K562 (cell line): ENCODE results near the gene SNX14. TPM values are rescaled to one million over a fixed set of nuclear protein-coding genes. Genes with fewer than 3 reads are reported as not detected.

Experiments
- ATF7 ChIP-seq: fragments of 450-650 bp; IDR thresholded peaks from 2 replicates; pipeline ENCODE4 v1.7.1; 2014; ENCODE audit warnings: mild to moderate bottlenecking, moderate library complexity
- FOXJ3 ChIP-seq: sonication (generic); formaldehyde crosslinking; IDR thresholded peaks from 2 replicates; pipeline ENCODE4 v1.4.0; 2020; ENCODE audit warnings: mild to moderate bottlenecking, missing genetic modification reagents
- GABPB2 ChIP-seq: fragments of 250-450 bp; sonication (Bioruptor Pico); conservative IDR thresholded peaks from 2 replicates; pipeline ENCODE4 v1.5.1; 2021; ENCODE audit warnings: mild to moderate bottlenecking
- GTF2F1 ChIP-seq: IDR thresholded peaks from 2 replicates; pipeline ENCODE4 v1.6.1; 2011; ENCODE audit warnings: low read depth, low read length, improper control_type of control experiment
- HDAC6 ChIP-seq: IDR thresholded peaks from 2 replicates; pipeline ENCODE4 v1.6.1; 2012; ENCODE audit warnings: low read depth, mild to moderate bottlenecking, control low read depth, inconsistent platforms, low read length, moderate library complexity
- KDM2B ChIP-seq: fragments of 250-450 bp; sonication (Bioruptor Pico); IDR thresholded peaks from 2 replicates; pipeline ENCODE4 v1.8.0; 2021; ENCODE audit warnings: mild to moderate bottlenecking, moderate library complexity
- KHSRP ChIP-seq: fragments of 450-650 bp; IDR thresholded peaks from 2 replicates; pipeline ENCODE4 v1.6.1; 2017
- MED1 ChIP-seq: sonication (generic); formaldehyde crosslinking; IDR thresholded peaks from 2 replicates; pipeline ENCODE4 v1.8.1; 2023; ENCODE audit warnings: missing genetic modification reagents, borderline replicate concordance
- POLR2H ChIP-seq: IDR thresholded peaks from 2 replicates; pipeline ENCODE4 v1.6.1; 2016; ENCODE audit warnings: missing genetic modification characterization, low read depth, mild to moderate bottlenecking, control low read depth, missing compliant biosample characterization, moderate library complexity
- POLR3A ChIP-seq: IDR thresholded peaks from 2 replicates; pipeline ENCODE4 v1.6.1; 2011; ENCODE audit warnings: borderline replicate concordance, mild to moderate bottlenecking, moderate library complexity; ENCODE audit not compliant: insufficient read length, insufficient read depth; ENCODE audit errors: extremely low read depth
- PREB ChIP-seq: sonication (generic); formaldehyde crosslinking; IDR thresholded peaks from 2 replicates; pipeline ENCODE4 v1.8.1; 2023; ENCODE audit warnings: mild to moderate bottlenecking, missing genetic modification reagents
- RAD21 ChIP-seq, 2 experiments: fragments of 250-450 bp in 1 of 2; fragments of 450-650 bp in 1 of 2; sonication (Bioruptor Pico) in 1 of 2; formaldehyde crosslinking in 1 of 2; IDR thresholded peaks in 1 of 2; conservative IDR thresholded peaks in 1 of 2; 2 replicates each; pipeline versions ENCODE4 v1.4.0 to v1.8.0; 2020 to 2022; ENCODE audit warnings: mild to moderate bottlenecking in 2 of 2, moderate library complexity in 1 of 2
- RB1 ChIP-seq: fragments of 450-650 bp; IDR thresholded peaks from 2 replicates; pipeline ENCODE4 v1.6.1; 2017; ENCODE audit warnings: low read depth, mild to moderate bottlenecking
- SAP30 ChIP-seq: fragments of 200-600 bp; sonication (generic); IDR thresholded peaks from 2 replicates; pipeline ENCODE4 v1.6.1; 2012; ENCODE audit warnings: borderline replicate concordance, low read depth, mild to moderate bottlenecking, moderate library complexity, low read length, control low read depth, inconsistent platforms; ENCODE audit not compliant: insufficient read depth, poor library complexity, severe bottlenecking
- SMAD1 ChIP-seq: fragments of 150-350 bp; IDR thresholded peaks from 2 replicates; pipeline ENCODE4 v1.6.1; 2014; ENCODE audit warnings: low read length, low read depth; ENCODE audit not compliant: partially characterized antibody
- TCF3 ChIP-seq: sonication (generic); formaldehyde crosslinking; IDR thresholded peaks from 2 replicates; pipeline ENCODE4 v1.4.0; 2020; ENCODE audit warnings: mild to moderate bottlenecking, missing genetic modification reagents
- TCFL5 ChIP-seq: fragments of 250-450 bp; sonication (Bioruptor Pico); conservative IDR thresholded peaks from 2 replicates; pipeline ENCODE4 v1.6.1; 2021; ENCODE audit warnings: mild to moderate bottlenecking, moderate library complexity, matching md5 sums
- ZKSCAN1 ChIP-seq: fragments of 150-350 bp; IDR thresholded peaks from 2 replicates; pipeline ENCODE4 v1.6.1; 2016; ENCODE audit warnings: low read depth, low read length
- ZNF124 ChIP-seq: sonication (generic); formaldehyde crosslinking; IDR thresholded peaks from 2 replicates; pipeline ENCODE4 v1.8.1; 2022; ENCODE audit warnings: missing genetic modification reagents
- ZNF696 ChIP-seq: fragments of 250-450 bp; sonication (Bioruptor Pico); conservative IDR thresholded peaks from 2 replicates; pipeline ENCODE4 v1.4.0; 2020; ENCODE audit warnings: mild to moderate bottlenecking, moderate library complexity
- polyA plus RNA-seq, 8 experiments: library from polyadenylated mRNA; depleted of rRNA in 4 of 8; stranded (reverse) in 5 of 8; unstranded in 3 of 8; fragments of >200 nt; fragmentation: Nextera tagmentation in 2 of 8; fragmentation: Illumina TruSeq in 1 of 8; extraction: Ambion mirVana in 2 of 8; extraction: Trizol in 1 of 8; gene quantifications; 2 replicates each; pipeline versions ENCODE4 v1.2.1 to v1.2.3, GENCODE V29; 2011 to 2014; ENCODE audit warnings: inconsistent platforms in 1 of 8, missing spikeins in 1 of 8
- total RNA-seq, 7 experiments: library from RNA; depleted of rRNA in 6 of 7; stranded (reverse); fragments of >200 nt in 6 of 7; fragmentation: Illumina TruSeq in 2 of 7; extraction: Trizol in 2 of 7; gene quantifications; 2 replicates each; pipeline versions ENCODE4 v1.2.1 to v1.2.3, GENCODE V29; 2011 to 2021; ENCODE audit warnings: low replicate concordance in 1 of 7
- TF ChIP-seq, protein P1 (sequence below), 2 experiments: fragments of 450-650 bp in 1 of 2; IDR thresholded peaks; 2 replicates each; pipeline ENCODE4 v1.6.1; 2011 to 2017; ENCODE audit warnings: low read depth in 2 of 2, antibody characterized with exemption in 1 of 2, borderline replicate concordance in 1 of 2, low read length in 1 of 2, mild to moderate bottlenecking in 1 of 2, mixed read lengths in 1 of 2; ENCODE audit not compliant: control insufficient read depth in 1 of 2
- TF ChIP-seq, protein P2 (sequence below): sonication (generic); formaldehyde crosslinking; IDR thresholded peaks from 2 replicates; pipeline ENCODE4 v1.8.0; 2022; ENCODE audit warnings: mild to moderate bottlenecking, missing genetic modification reagents

The SNX14 gene
- total and polyA plus RNA-seq, 9 of the 15 experiments (the other 6 are each of a cell fraction or from before 2014, with no cell fraction given): 46.5 to 140 (median 71.2) TPM

GRCh38 chr6:85642774-85643536, 49.3 kb upstream of the SNX14 start, which contains the start of gene SYNCRIP (continued):
- TF ChIP-seq, protein P1, sequence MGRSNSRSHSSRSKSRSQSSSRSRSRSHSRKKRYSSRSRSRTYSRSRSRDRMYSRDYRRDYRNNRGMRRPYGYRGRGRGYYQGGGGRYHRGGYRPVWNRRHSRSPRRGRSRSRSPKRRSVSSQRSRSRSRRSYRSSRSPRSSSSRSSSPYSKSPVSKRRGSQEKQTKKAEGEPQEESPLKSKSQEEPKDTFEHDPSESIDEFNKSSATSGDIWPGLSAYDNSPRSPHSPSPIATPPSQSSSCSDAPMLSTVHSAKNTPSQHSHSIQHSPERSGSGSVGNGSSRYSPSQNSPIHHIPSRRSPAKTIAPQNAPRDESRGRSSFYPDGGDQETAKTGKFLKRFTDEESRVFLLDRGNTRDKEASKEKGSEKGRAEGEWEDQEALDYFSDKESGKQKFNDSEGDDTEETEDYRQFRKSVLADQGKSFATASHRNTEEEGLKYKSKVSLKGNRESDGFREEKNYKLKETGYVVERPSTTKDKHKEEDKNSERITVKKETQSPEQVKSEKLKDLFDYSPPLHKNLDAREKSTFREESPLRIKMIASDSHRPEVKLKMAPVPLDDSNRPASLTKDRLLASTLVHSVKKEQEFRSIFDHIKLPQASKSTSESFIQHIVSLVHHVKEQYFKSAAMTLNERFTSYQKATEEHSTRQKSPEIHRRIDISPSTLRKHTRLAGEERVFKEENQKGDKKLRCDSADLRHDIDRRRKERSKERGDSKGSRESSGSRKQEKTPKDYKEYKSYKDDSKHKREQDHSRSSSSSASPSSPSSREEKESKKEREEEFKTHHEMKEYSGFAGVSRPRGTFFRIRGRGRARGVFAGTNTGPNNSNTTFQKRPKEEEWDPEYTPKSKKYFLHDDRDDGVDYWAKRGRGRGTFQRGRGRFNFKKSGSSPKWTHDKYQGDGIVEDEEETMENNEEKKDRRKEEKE (IDR thresholded peaks at IDR 0.05; ENCODE audit: borderline replicate concordance in 1 of 2, control insufficient read depth in 1 of 2, low read depth in 2 of 2, low read length in 1 of 2): peak in 1 of 2 experiments; percentile 75; a peak in 1 of 4 replicates
- TF ChIP-seq TCF3 (CRISPR knock-in tag) (no peak; the same call in 1 of the 2 replicates), GABPB2 (no peak), HDAC6 (no peak), SAP30 (no peak), POLR2H (tag) (peak; percentile 88), GTF2F1 (peak; percentile 36; the same call in 1 of the 2 replicates), KHSRP (peak; percentile 48; the same call in 1 of the 2 replicates), ZNF124 (CRISPR knock-in tag) (0 out of 2 replicates have a peak, but pooled peaks have one; percentile 59), POLR3A (no peak), FOXJ3 (CRISPR knock-in tag) (no peak), PREB (CRISPR knock-in tag) (no peak), ZKSCAN1 (no peak), RB1 (peak; percentile 41; the same call in 1 of the 2 replicates), ZNF696 (CRISPR knock-in tag) (no peak), SMAD1 (peak; percentile 45), ATF7 (peak; percentile 57), TCFL5 (no peak), MED1 (no peak), RAD21 (CRISPR knock-in tag; conservative IDR thresholded peaks at IDR 0.05 in 1 of 2, IDR thresholded peaks at IDR 0.05 in 1 of 2) (no peak), KDM2B (no peak)
- TF ChIP-seq, protein P2, sequence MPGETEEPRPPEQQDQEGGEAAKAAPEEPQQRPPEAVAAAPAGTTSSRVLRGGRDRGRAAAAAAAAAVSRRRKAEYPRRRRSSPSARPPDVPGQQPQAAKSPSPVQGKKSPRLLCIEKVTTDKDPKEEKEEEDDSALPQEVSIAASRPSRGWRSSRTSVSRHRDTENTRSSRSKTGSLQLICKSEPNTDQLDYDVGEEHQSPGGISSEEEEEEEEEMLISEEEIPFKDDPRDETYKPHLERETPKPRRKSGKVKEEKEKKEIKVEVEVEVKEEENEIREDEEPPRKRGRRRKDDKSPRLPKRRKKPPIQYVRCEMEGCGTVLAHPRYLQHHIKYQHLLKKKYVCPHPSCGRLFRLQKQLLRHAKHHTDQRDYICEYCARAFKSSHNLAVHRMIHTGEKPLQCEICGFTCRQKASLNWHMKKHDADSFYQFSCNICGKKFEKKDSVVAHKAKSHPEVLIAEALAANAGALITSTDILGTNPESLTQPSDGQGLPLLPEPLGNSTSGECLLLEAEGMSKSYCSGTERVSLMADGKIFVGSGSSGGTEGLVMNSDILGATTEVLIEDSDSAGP: no peak
